ENCODE data around the gene LDHB. TPM values are rescaled to one million over a fixed set of nuclear protein-coding genes. Genes with fewer than 3 reads are reported as not detected.
"Not testable (repeated sequence)": the region's sequence is repeated elsewhere in the genome, so short reads cannot be mapped to it uniquely, and the experiment has no call there.

LDHB gene
- total RNA-seq, 2 experiments from 2014 or later, result 2,296 to 2,461 TPM

GRCh38 chr12:21604245-21605101, 53.2 kb downstream of the LDHB start, which contains the start of gene GYS2:
Gene GYS2, minus strand, starts transcription at chr12:21604847. Its CDS starts 255 bp downstream, at chr12:21604592.
- Mint-ChIP-seq H3K36me3 (ENCODE audit: low read depth) (no peaks in the 10 kb centered on the region), H3K27me3 (ENCODE audit: low read depth) (no peaks in the 10 kb centered on the region), H3K9me3 (no peaks in the 10 kb centered on the region), H3K27ac (no peak within 1 kb of the TSS), H3K4me1 (ENCODE audit: low read depth) (no peaks in the 10 kb centered on the region), H3K4me3 (no peak within 1 kb of the TSS)
- DNase-seq, result no peak
- CTCF ChIA-PET, result no interaction called here
- intact Hi-C loops (cut with micrococcal nuclease), result loop anchor here (5.0 kb wide), 4 partner anchors 168 to 413 kb away; partner anchors contain the start of gene KCNJ8

DNA sequence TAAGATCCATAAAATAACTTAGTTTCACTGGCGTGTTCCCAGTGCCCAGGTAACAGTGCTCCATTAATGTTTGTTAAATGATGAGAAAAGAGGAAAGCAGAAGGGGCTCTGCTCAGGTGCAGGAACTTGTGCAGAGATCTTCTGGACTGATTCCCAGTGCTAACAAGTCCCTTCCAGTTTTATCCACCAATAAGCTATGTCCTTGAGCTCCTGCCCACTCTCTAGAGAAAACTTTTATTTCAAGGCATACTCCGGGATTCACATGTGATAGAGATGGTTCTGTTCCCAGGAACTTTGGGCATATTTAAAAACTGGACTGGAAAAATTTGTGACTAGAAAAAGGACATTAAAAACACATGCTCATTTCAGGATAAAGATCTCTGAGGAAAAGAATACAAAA, 54.9 kb downstream of the LDHB start:
- no peaks in the 10 kb centered on the region for H3K27me3 Mint-ChIP-seq (ENCODE audit: low read depth)
- no peaks in the 10 kb centered on the region for H3K4me1 Mint-ChIP-seq (ENCODE audit: low read depth)
- H3K4me3 Mint-ChIP-seq, result no peak overlapping the region
- no peak overlapping the region for H3K27ac Mint-ChIP-seq
- intact Hi-C loops (cut with micrococcal nuclease), result no loop called here
- DNase-seq, result no peak
- no peaks in the 10 kb centered on the region for H3K9me3 Mint-ChIP-seq
- no peaks in the 10 kb centered on the region for H3K36me3 Mint-ChIP-seq (ENCODE audit: low read depth)
- CTCF ChIA-PET, result no interaction called here

DNA sequence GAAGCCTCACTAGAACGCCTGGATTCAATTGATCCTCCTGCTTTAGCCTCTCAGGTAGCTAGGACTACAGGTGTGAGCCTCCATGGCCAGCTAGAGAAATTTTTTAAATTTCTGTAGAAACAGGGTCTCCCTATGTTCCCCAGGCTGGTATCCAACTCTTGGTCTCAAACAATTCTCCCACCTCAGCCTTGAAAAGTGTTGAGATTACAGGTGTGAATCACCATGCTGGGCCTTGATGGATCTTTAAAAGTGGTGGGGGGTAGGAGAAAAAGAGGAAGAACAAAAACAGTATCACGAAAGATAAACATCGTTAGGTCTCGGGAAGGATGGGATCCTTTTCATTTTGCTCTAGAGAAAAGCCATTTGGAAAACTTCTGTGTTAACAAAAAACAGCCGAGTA, 57.4 kb downstream of the LDHB start:
- DNase-seq, result no peak
- intact Hi-C loops (cut with micrococcal nuclease), result no loop called here
- H3K4me3 Mint-ChIP-seq, result no peak overlapping the region
- H3K36me3 Mint-ChIP-seq (ENCODE audit: low read depth), result no peaks in the 10 kb centered on the region
- no peaks in the 10 kb centered on the region for H3K4me1 Mint-ChIP-seq (ENCODE audit: low read depth)
- H3K27me3 Mint-ChIP-seq (ENCODE audit: low read depth), result no peaks in the 10 kb centered on the region
- CTCF ChIA-PET, result no interaction called here
- H3K9me3 Mint-ChIP-seq, result no peaks in the 10 kb centered on the region
- no peak overlapping the region for H3K27ac Mint-ChIP-seq

DNA sequence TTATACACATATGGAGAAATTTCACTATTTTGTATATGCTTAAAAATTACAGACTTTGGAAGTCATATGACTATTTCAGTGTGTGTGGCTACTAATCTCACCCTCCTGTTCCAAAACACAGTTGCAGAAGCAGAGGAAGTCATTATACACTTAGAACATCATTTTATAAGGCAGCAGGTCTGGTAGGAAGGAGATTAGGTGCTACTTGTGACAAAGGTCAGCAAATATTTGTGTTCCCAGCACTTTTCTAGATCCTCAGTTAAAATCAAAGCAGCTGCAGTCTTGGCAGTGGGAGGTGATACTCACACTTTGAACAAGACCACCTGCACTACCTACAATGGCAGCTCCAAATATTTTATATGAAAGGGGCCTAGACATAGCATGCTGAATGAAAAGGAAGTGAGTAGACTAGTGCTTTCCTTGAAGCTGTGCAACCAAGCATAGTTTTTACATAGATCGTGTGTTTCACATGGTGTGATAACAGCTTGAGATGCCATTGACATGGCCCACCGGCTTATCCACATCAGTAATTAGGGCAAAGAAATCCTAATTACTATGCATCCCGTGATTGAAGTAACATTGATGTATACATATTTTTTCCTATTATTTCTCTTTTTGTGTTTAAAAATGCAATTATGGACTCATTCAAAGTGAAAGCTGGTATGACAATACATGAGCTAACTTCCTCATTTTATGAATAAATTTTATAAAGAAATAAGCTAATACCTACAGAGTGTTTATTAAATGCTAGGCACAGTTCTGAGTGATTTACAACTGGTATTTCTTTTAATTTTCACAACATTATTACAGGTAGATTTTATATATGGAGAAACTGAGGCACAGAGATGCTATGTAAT, 58.3 kb downstream of the LDHB start:
- H3K4me3 Mint-ChIP-seq, result no peak overlapping the region
- no peaks in the 10 kb centered on the region for H3K36me3 Mint-ChIP-seq (ENCODE audit: low read depth)
- CTCF ChIA-PET, result no interaction called here
- H3K4me1 Mint-ChIP-seq (ENCODE audit: low read depth), result no peaks in the 10 kb centered on the region
- DNase-seq, result no peak
- intact Hi-C loops (cut with micrococcal nuclease), result no loop called here
- no peak overlapping the region for H3K27ac Mint-ChIP-seq
- no peaks in the 10 kb centered on the region for H3K9me3 Mint-ChIP-seq
- no peaks in the 10 kb centered on the region for H3K27me3 Mint-ChIP-seq (ENCODE audit: low read depth)

- Mint-ChIP-seq H3K36me3 (ENCODE audit: low read depth) (no peaks in the 10 kb centered on the region), H3K4me1 (ENCODE audit: low read depth) (no peaks in the 10 kb centered on the region), H3K4me3 (no peak overlapping the region), H3K9me3 (peaks cover 3% of the 10 kb centered on the region), H3K27ac (no peak overlapping the region), H3K27me3 (ENCODE audit: low read depth) (no peaks in the 10 kb centered on the region)
- intact Hi-C loops (cut with micrococcal nuclease), result no loop called here
- no peak for DNase-seq
- CTCF ChIA-PET, result no interaction called here
Measured at GRCh38 chr12:21598651-21599050, 59.0 kb downstream of the LDHB start.

GRCh38 chr12:21595356-21595755, 62.3 kb downstream of the LDHB start:
- CTCF ChIA-PET; H3K4me1 Mint-ChIP-seq (ENCODE audit: low read depth): not testable (repeated sequence)

DNA sequence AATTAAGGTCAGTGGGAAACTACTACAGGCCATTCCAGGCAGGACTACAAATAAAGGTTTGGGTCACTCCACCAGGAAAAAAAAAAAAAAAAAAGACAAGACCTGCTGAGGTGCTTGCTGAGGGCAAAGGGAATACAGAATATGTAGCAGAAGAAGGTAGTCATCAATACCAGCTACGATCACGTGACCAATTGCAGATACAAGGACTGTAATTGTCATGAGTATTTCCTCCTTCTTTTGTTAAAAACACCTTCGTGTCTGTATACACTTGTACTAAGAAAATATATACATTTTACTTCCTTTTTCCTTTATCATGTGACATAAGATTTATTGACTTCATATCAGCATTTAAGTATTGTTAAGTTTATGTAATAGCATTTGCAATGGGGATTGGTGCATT, 72.2 kb downstream of the LDHB start:
- H3K9me3 Mint-ChIP-seq, result peaks cover 2% of the 10 kb centered on the region
- H3K4me1 Mint-ChIP-seq (ENCODE audit: low read depth), result no peaks in the 10 kb centered on the region

More at GRCh38 chr12:21595356-21595755, 62.3 kb downstream of the LDHB start:
- Mint-ChIP-seq H3K9me3 (peaks cover 21% of the 10 kb centered on the region), H3K36me3 (ENCODE audit: low read depth) (peaks cover 14% of the 10 kb centered on the region)
- H3K4me3 Mint-ChIP-seq; H3K27ac Mint-ChIP-seq; intact Hi-C loops (cut with micrococcal nuclease); DNase-seq; H3K27me3 Mint-ChIP-seq (ENCODE audit: low read depth): not testable (repeated sequence)

More for the DNA sequence above, 72.2 kb downstream of the LDHB start:
- no peak for DNase-seq
- Mint-ChIP-seq H3K4me3 (no peak overlapping the region), H3K27me3 (ENCODE audit: low read depth) (no peaks in the 10 kb centered on the region), H3K36me3 (ENCODE audit: low read depth) (peaks cover 3% of the 10 kb centered on the region), H3K27ac (no peak overlapping the region)
- CTCF ChIA-PET, result no interaction called here
- intact Hi-C loops (cut with micrococcal nuclease), result no loop called here

Other genes with a start within 250 kb of the LDHB start
- gene PYROXD1, start 220.2 kb downstream of the LDHB start, total RNA-seq, result 10 to 100 TPM; 21.0 to 21.6 TPM
- 10 to 100 TPM; 89.8 to 93.7 TPM for gene RECQL, start 156.2 kb downstream of the LDHB start, total RNA-seq
- gene GOLT1B, start 156.1 kb downstream of the LDHB start, total RNA-seq, result 10 to 100 TPM; 36.2 to 36.8 TPM
- gene SPX, start 131.5 kb downstream of the LDHB start, total RNA-seq, result under 1 TPM; 0.50 to 0.57 TPM
- not detected for gene GYS2, start 53.0 kb downstream of the LDHB start, total RNA-seq
- not detected for gene KCNJ8, start 116.9 kb upstream of the LDHB start, total RNA-seq

Measured in activated naive CD4-positive, alpha-beta T cell treated with anti-CD3 and anti-CD28 coated beads for 36 hours (primary cell).